ENCODE results near the gene PPM1F.

PPM1F gene, protein sequence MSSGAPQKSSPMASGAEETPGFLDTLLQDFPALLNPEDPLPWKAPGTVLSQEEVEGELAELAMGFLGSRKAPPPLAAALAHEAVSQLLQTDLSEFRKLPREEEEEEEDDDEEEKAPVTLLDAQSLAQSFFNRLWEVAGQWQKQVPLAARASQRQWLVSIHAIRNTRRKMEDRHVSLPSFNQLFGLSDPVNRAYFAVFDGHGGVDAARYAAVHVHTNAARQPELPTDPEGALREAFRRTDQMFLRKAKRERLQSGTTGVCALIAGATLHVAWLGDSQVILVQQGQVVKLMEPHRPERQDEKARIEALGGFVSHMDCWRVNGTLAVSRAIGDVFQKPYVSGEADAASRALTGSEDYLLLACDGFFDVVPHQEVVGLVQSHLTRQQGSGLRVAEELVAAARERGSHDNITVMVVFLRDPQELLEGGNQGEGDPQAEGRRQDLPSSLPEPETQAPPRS

DNA sequence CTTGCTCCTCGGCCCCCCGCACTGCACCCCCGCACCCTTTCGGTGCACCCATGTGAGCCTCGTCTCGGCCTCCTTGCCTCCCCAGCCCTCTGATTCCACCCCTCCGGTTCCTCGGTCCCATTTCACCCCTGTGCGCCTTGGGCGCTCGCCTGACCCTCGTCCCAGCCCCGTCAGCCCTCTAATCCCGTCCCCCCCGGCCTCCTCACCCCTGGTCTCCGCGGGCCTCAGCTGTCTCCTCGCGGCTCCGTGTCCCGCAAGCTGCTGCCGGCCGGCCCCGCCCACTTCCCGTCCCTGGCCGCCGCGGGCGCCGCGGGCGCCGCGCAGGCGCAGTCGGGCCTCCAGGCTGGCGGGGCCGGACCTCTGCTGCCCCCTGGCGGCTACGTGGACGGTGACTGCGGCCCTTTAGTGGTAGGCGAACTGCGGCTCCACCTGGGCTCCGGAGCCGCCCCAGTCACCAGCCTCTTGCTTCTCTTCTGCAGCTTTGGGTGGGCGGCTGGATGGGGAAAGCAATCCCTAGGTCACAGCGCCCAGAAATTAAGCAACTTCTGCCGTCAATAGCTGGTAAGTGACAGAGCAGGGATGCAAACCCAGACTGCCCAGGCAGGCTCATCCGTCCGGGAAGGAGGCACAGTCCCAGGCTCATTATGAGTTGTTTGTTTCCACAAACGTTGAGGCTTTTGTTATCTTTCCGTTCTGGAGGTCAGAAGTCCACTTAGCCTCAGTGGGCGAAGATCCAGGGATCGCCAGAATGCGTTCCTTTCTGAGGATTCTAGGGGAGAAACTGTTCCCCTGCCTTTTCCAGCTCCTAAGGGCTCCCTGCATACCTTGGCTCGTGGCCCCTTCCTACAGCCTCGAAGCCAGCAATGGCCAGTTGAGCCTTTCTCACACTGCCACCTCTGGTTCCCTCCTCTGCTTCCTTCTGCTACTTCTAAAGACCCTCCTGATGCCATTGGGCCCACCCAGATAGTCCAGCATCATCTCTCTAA, at the start of gene PPM1F:
TSS of gene PPM1F (minus strand) at position 263 of the 986 bp plus-strand sequence. CDS start 6,800 bp downstream, outside the sequence.
- no peak for TF ChIP-seq Cebpa-rat (IDR thresholded peaks at IDR 0.05)
- H3K9ac ChIP-seq: peak within 1 kb of the TSS; percentile 79

DNA sequence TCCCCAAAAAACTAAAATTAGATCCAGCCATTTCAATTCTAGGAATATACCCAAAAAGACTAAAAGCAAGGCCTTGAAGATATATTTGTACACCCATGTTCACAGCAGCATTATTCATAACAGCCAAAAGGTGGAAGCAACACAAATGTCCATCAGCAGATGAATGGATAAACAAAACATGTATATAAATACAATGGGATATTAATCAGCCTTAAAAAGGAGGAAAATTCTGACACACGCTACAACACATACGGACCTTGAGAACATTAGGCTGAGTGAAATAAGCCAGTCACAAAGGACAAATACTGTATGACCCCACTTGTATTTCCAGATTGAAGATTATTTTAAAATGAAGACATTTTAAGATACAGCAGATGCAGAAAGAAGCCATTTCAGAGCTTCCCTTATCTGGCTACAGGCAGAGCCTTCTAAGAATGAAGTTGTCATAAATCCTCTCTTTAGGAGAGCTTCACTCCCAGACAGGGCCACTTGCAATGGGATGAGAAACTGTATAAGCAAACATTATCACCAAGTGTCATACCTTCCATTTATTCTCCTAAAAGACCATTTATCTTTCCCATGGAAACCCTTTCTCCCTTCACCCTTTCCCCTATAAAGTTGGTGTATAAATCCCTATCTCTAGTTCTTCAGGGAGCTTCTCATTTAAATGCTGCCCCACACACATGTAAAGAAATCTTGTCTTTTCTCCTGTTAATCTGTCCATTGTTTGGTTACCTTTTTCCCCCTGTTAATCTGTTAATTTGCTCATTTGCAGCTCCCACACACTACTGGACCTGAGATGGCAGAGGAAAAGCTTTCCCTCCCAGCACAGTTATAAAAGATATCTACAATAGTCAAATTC, 49.2 kb upstream of the PPM1F start:
- H4K20me1 ChIP-seq: no peaks in the 10 kb centered on the region
- H3K36me3 ChIP-seq: no peaks in the 10 kb centered on the region
- no peaks in the 10 kb centered on the region for H3K27me3 ChIP-seq
- no peak overlapping the region for H3K27ac ChIP-seq
- no peaks in the 10 kb centered on the region for H3K4me1 ChIP-seq
- H3K9ac ChIP-seq: no peak overlapping the region
- no peaks in the 10 kb centered on the region for H3K9me3 ChIP-seq
- no peak overlapping the region for H3K4me3 ChIP-seq
- no peak overlapping the region for H3K4me2 ChIP-seq
- TF ChIP-seq Cebpa-rat (IDR thresholded peaks at IDR 0.05): no peak

More for the DNA sequence above, at the start of gene PPM1F:
- peaks cover 3% of the 10 kb centered on the region; the same call in 1 of the 2 replicates for H3K36me3 ChIP-seq
- no peaks in the 10 kb centered on the region for H3K27me3 ChIP-seq
- H3K27ac ChIP-seq: peak within 1 kb of the TSS; percentile 78
- no peaks in the 10 kb centered on the region for H3K9me3 ChIP-seq
- no peaks in the 10 kb centered on the region; the same call in 1 of the 2 replicates for H4K20me1 ChIP-seq
- H3K4me2 ChIP-seq: peak within 1 kb of the TSS; percentile 97
- peaks cover 47% of the 10 kb centered on the region for H3K4me1 ChIP-seq
- peak within 1 kb of the TSS; percentile 73 for H3K4me3 ChIP-seq

DNA sequence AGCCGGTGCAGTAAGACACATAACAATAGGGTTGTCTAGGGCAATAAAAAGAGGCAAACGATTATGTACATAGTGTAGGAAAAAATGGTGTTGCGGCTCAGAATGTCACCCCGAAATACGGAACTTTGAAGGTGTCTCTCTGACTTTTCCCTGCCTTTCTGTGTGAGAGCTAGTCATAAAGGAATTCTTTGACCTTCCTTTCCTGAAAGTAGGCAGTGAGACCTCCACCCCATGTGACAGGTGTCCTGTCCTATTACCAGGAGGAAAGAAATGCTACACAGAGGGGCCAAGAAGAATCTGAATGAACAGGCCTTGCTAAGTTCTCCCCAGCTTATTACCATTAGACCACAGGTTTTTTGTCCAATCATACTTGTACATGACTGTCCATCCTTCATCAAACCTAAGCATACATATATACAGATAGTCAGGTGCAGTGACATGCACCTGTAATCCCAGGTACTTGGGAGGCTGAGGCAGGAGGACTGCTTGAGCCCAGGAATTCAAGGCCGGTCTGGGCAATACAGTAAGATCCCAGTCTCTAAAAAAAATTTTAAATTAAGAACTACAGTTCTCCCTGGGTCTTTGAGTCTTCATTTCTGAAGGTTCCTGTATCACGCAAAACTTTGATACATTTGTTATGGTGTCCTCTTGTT, 46.1 kb upstream of the PPM1F start:
- no peaks in the 10 kb centered on the region for H3K27me3 ChIP-seq
- no peak overlapping the region for H3K9ac ChIP-seq
- TF ChIP-seq Cebpa-rat (IDR thresholded peaks at IDR 0.05): no peak

DNA sequence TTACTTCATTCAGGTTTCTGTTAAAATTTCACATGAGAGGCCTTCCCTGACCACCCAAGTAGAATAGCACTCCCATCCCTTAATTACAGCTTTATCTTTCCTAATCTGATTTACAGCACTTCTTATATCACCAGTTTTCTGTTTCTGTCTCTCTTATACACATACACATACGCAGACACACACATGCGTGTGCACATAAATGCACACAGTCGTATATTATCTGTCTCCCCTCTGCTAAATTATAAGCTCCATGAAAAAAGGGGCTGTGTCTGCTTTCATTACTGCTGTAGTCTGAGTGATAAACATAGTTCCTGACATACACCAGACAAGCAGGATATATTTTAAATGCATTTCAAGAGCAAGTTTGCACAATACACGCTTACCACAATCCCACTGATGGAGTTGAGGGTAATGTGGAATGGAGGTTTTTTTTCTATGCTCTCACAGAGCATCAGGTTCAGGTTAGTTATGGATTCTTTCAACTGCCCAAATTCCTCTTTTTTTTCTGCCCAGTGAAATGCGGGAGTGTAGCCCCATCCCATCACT, 43.6 kb upstream of the PPM1F start:
- Histone ChIP-seq H3K9me3 (no peaks in the 10 kb centered on the region), H3K4me2 (no peak overlapping the region), H3K36me3 (no peaks in the 10 kb centered on the region), H3K4me1 (no peaks in the 10 kb centered on the region), H4K20me1 (no peaks in the 10 kb centered on the region), H3K27me3 (no peaks in the 10 kb centered on the region), H3K9ac (no peak overlapping the region), H3K27ac (no peak overlapping the region), H3K4me3 (no peak overlapping the region)
- no peak for TF ChIP-seq Cebpa-rat (IDR thresholded peaks at IDR 0.05)

More for the DNA sequence above, 46.1 kb upstream of the PPM1F start:
- Histone ChIP-seq H3K4me3 (no peak overlapping the region), H3K9me3 (no peaks in the 10 kb centered on the region), H4K20me1 (no peaks in the 10 kb centered on the region), H3K36me3 (no peaks in the 10 kb centered on the region), H3K4me1 (no peaks in the 10 kb centered on the region), H3K27ac (no peak overlapping the region), H3K4me2 (no peak overlapping the region)

DNA sequence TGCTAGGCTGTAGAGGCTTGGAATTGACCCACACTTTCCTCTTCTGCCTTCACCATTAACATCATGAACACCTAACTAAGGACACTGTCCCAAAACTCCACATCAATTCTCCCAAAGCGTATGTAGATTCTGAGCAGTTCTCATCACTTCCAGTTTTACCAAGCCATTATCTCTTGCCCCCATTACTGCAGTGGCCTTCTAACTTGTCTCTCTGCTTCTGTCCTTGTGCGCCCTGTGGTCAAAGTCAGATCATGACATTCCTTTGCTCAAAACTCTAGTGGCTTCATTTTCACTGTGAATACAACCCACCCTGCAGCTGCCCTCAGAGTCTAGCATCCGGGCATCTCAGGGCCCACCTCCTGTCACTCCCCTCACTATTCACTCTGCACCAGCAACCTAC, 43.0 kb upstream of the PPM1F start:
- TF ChIP-seq Cebpa-rat (IDR thresholded peaks at IDR 0.05): no peak
- Histone ChIP-seq H3K9me3 (no peaks in the 10 kb centered on the region), H3K9ac (no peak overlapping the region), H4K20me1 (no peaks in the 10 kb centered on the region), H3K27ac (no peak overlapping the region), H3K36me3 (no peaks in the 10 kb centered on the region), H3K27me3 (no peaks in the 10 kb centered on the region), H3K4me1 (no peaks in the 10 kb centered on the region), H3K4me3 (no peak overlapping the region), H3K4me2 (no peak overlapping the region)

- TF ChIP-seq Cebpa-rat (IDR thresholded peaks at IDR 0.05): no peak
- H3K27me3 ChIP-seq: no peaks in the 10 kb centered on the region
- no peaks in the 10 kb centered on the region for H3K4me1 ChIP-seq
Observed at GRCh38 chr22:21994881-21995444, 42.3 kb upstream of the PPM1F start.

DNA sequence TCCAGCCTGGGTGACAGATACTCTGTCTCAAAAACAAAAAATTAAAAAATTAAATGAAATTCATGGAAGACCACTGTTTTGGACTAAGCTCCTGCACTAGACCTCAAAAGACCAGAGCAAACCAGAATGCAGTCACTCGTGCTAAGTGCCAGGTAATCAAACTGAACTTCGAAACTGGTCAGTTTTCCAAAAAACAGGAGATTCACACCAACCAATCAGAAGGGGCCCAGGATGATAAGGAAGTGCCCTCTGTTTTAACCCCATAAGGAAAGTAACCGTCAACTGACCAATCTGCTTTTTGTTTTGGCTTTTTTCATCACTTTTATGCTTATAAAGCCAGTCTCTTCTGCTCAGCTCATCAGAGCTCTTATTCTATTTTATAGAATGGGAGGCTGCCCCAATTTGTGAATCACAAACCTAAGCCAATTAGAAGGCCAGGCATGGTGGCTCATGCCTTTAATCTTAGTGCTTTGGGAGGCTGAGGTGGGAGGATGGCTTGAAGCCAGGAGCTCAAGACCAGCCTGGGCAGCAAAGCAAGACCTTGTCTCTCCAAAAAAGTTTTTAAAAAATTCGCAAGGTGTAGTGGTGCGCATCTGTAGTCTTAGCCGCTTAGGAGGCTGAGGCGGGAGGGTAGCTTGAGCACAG, 40.1 kb upstream of the PPM1F start:
- no peak overlapping the region for H3K27ac ChIP-seq
- H3K9me3 ChIP-seq: no peaks in the 10 kb centered on the region
- H3K4me2 ChIP-seq: no peak overlapping the region
- H3K4me1 ChIP-seq: no peaks in the 10 kb centered on the region
- H3K36me3 ChIP-seq: no peaks in the 10 kb centered on the region
- no peak overlapping the region for H3K9ac ChIP-seq
- no peaks in the 10 kb centered on the region for H3K27me3 ChIP-seq
- no peak for TF ChIP-seq Cebpa-rat (IDR thresholded peaks at IDR 0.05)
- no peaks in the 10 kb centered on the region for H4K20me1 ChIP-seq
- H3K4me3 ChIP-seq: no peak overlapping the region

More at GRCh38 chr22:21994881-21995444, 42.3 kb upstream of the PPM1F start:
- Histone ChIP-seq H3K9ac (no peak overlapping the region), H3K4me3 (no peak overlapping the region), H3K27ac (no peak overlapping the region), H3K36me3 (no peaks in the 10 kb centered on the region), H3K4me2 (no peak overlapping the region), H3K9me3 (no peaks in the 10 kb centered on the region), H4K20me1 (no peaks in the 10 kb centered on the region)

DNA sequence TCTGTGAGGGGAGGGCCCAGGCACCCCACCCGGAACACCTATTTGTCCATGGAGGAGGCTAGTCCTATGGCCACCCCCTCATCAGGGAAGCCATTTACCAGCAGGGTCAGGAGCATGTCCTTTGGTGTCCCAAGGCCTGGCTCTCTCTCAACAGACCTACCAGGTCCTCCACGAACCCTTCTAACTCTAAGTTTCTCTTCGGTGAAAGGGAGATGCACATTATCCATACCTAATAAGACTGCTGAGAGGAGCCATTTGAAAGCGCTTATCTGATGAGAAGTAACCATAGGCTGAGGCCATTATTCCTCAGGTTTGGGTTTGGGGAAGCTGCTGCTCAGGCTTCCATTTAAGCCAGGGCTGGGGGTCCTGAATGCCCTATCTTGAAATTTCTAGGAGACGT, 39.1 kb upstream of the PPM1F start:
- Histone ChIP-seq H3K4me3 (no peak overlapping the region), H3K4me2 (no peak overlapping the region), H3K27ac (no peak overlapping the region), H4K20me1 (no peaks in the 10 kb centered on the region), H3K9me3 (no peaks in the 10 kb centered on the region), H3K9ac (no peak overlapping the region), H3K36me3 (no peaks in the 10 kb centered on the region), H3K4me1 (no peaks in the 10 kb centered on the region), H3K27me3 (no peaks in the 10 kb centered on the region)
- no peak for TF ChIP-seq Cebpa-rat (IDR thresholded peaks at IDR 0.05)
